SIG-M5 (cell line): Measurements from ENCODE around the gene ANKRD63.

ENCODE experiments used
- DNase-seq: peaks from one replicate; lab custom pipeline; 2025; lab: John Stamatoyannopoulos, UW

Gene ANKRD63

GRCh38 chr15:40257656-40258450, 25.0 kb downstream of the ANKRD63 start:
- DNase-seq = no peak

GRCh38 chr15:40256638-40257235, 26.1 kb downstream of the ANKRD63 start:
- DNase-seq = no peak

GRCh38 chr15:40255033-40255432, 27.8 kb downstream of the ANKRD63 start:
- no peak for DNase-seq

GRCh38 chr15:40254452-40254851, 28.4 kb downstream of the ANKRD63 start:
- no peak for DNase-seq

GRCh38 chr15:40253167-40253790, 29.6 kb downstream of the ANKRD63 start:
- no peak for DNase-seq

GRCh38 chr15:40252438-40253166, 30.3 kb downstream of the ANKRD63 start:
- DNase-seq = no peak

- no peak for DNase-seq
Observed at GRCh38 chr15:40252141-40252437, 30.8 kb downstream of the ANKRD63 start.

GRCh38 chr15:40251486-40252140, 31.3 kb downstream of the ANKRD63 start:
- DNase-seq = no peak

GRCh38 chr15:40250771-40251483, 31.9 kb downstream of the ANKRD63 start:
- DNase-seq = no peak

- DNase-seq = no peak
Observed at GRCh38 chr15:40250304-40250656, 32.6 kb downstream of the ANKRD63 start.

GRCh38 chr15:40249477-40250303, 33.2 kb downstream of the ANKRD63 start:
- DNase-seq = no peak

GRCh38 chr15:40248006-40248783, 34.7 kb downstream of the ANKRD63 start:
- DNase-seq = no peak

GRCh38 chr15:40247406-40247971, 35.4 kb downstream of the ANKRD63 start:
- DNase-seq = no peak

- DNase-seq = no peak
Observed at GRCh38 chr15:40246496-40247280, 36.2 kb downstream of the ANKRD63 start.

- DNase-seq = no peak
Observed at GRCh38 chr15:40245666-40246450, 37.0 kb downstream of the ANKRD63 start.

GRCh38 chr15:40244961-40245523, 37.8 kb downstream of the ANKRD63 start:
- no peak for DNase-seq

GRCh38 chr15:40243126-40243810, 39.6 kb downstream of the ANKRD63 start:
- no peak for DNase-seq
